HepG2 (cell line): ENCODE measurements around the gene METTL21C. TPM values are rescaled to one million over a fixed set of nuclear protein-coding genes. Genes with fewer than 3 reads are reported as not detected.

Source experiments
- ATAC-seq: fragments of 200-7000 bp; cut with Tn5 transposase; 3 replicates; pipeline ENCODE4 v1.9.1; 2020; ENCODE audit warnings: mild to moderate bottlenecking, moderate library complexity
- BruUV-seq: library from RNA; stranded (reverse); fragments of 400-500 nt; replicated peaks from 2 replicates; lab custom pipeline; 2021; lab: Mats Ljungman, UMichigan
- CTCF ChIA-PET: fragments of 300-600 bp; formaldehyde crosslinking; extraction: SDS; loops from one replicate; lab custom pipeline; 2021; ENCODE audit warnings: low total read pairs, inconsistent platforms, low intra/inter-chr PET ratio; lab: Yijun Ruan, JAX
- POLR2A ChIA-PET: fragments of 350-600 bp; sonication (Branson Sonifier 250); formaldehyde crosslinking; loops from one replicate; lab custom pipeline; 2020; ENCODE audit warnings: antibody characterized with exemption, inconsistent platforms; lab: Yijun Ruan, JAX
- DNase-seq: peaks from one replicate; pipeline ENCODE4 v3.0.0-alpha.2; 2015; ENCODE audit warnings: low spot score
- FAIRE-seq: peaks from 3 replicates; lab custom pipeline; 2011; peaks lifted over from hg19 to GRCh38; lab: Jason Lieb, UNC
- H2AFZ ChIP-seq: one replicate; pipeline ENCODE4 v1.6.1; 2011; ENCODE audit warnings: low read length, inconsistent platforms
- H3K27ac ChIP-seq: fragments of 300-600 bp; 3 replicates; pipeline ENCODE4 v1.8.0; 2011; ENCODE audit warnings: mixed run types, mild to moderate bottlenecking, mixed read lengths, low read length, inconsistent platforms; ENCODE audit not compliant: insufficient read depth; ENCODE audit errors: extremely low read length
- H3K27me3 ChIP-seq, 2 experiments: fragments of 200-600 bp in 1 of 2; 2 replicates in 1 of 2; 3 replicates in 1 of 2; pipeline versions ENCODE4 v1.6.0 to v1.8.0; 2011; ENCODE audit warnings: low read length in 2 of 2, mild to moderate bottlenecking in 2 of 2, moderate library complexity in 2 of 2, inconsistent platforms in 1 of 2; ENCODE audit not compliant: insufficient read depth in 2 of 2, control insufficient read depth in 1 of 2
- H3K36me3 ChIP-seq, 2 experiments: fragments of 200-600 bp in 1 of 2; replicated peaks in 1 of 2; 2 replicates in 1 of 2; 3 replicates in 1 of 2; pipeline versions ENCODE4 v1.5.1 to v1.8.0; 2011; ENCODE audit warnings: low read length in 2 of 2, inconsistent platforms in 1 of 2; ENCODE audit not compliant: insufficient read depth in 2 of 2, control insufficient read depth in 1 of 2
- H3K4me1 ChIP-seq: 2 replicates; pipeline ENCODE4 v1.5.1; 2012; ENCODE audit warnings: low read length, inconsistent platforms; ENCODE audit not compliant: insufficient read depth
- H3K4me2 ChIP-seq: 2 replicates; pipeline ENCODE4 v1.6.0; 2011; ENCODE audit warnings: low read depth, low read length, inconsistent platforms
- H3K4me3 ChIP-seq, 3 experiments: fragments of 200-600 bp in 1 of 3; sonication (generic), shearing (Covaris generic) in 1 of 3; replicated peaks in 1 of 3; 2 replicates each; pipeline ENCODE4 v1.5.1; 2011 to 2016; ENCODE audit warnings: low read length in 3 of 3, inconsistent platforms in 2 of 3, low read depth in 2 of 3, mild to moderate bottlenecking in 2 of 3, control low read depth in 1 of 3, mixed read lengths in 1 of 3; ENCODE audit not compliant: insufficient read depth in 1 of 3
- H3K79me2 ChIP-seq: one replicate; pipeline ENCODE4 v1.6.1; 2011; ENCODE audit warnings: low read length, inconsistent platforms; ENCODE audit not compliant: insufficient read depth
- H3K9ac ChIP-seq: 2 replicates; pipeline ENCODE4 v1.6.0; 2011; ENCODE audit warnings: mild to moderate bottlenecking, low read depth, low read length, inconsistent platforms; ENCODE audit not compliant: insufficient read depth
- H3K9me3 ChIP-seq: 2 replicates; pipeline ENCODE4 v1.5.1; 2012; ENCODE audit warnings: mild to moderate bottlenecking, low read length
- H4K20me1 ChIP-seq: 2 replicates; pipeline ENCODE4 v1.6.0; 2011; ENCODE audit warnings: inconsistent platforms, mild to moderate bottlenecking, low read length, moderate library complexity; ENCODE audit not compliant: insufficient read depth
- CAMTA2 ChIP-seq: sonication (generic); formaldehyde crosslinking; IDR thresholded peaks from 2 replicates; pipeline ENCODE4 v1.4.0; 2020; ENCODE audit warnings: mild to moderate bottlenecking, missing genetic modification reagents, borderline replicate concordance
- HDAC1 ChIP-seq: sonication (generic); formaldehyde crosslinking; IDR thresholded peaks from 2 replicates; pipeline ENCODE4 v1.5.1; 2020; ENCODE audit warnings: mild to moderate bottlenecking, missing genetic modification reagents
- ISX ChIP-seq: sonication (generic); formaldehyde crosslinking; conservative IDR thresholded peaks from 2 replicates; pipeline ENCODE4 v1.5.0; 2020; ENCODE audit warnings: missing genetic modification reagents
- NCOA5 ChIP-seq: sonication (generic); formaldehyde crosslinking; IDR thresholded peaks from 2 replicates; pipeline ENCODE4 v1.4.0; 2020; ENCODE audit warnings: missing genetic modification reagents
- PHF20 ChIP-seq: sonication (generic); formaldehyde crosslinking; IDR thresholded peaks from 2 replicates; pipeline ENCODE4 v1.5.0; 2020; ENCODE audit warnings: mild to moderate bottlenecking, missing genetic modification reagents
- SALL1 ChIP-seq: sonication (generic); formaldehyde crosslinking; IDR thresholded peaks from 2 replicates; pipeline ENCODE4 v1.8.0; 2022; ENCODE audit warnings: mild to moderate bottlenecking, missing genetic modification reagents
- SOX5 ChIP-seq: IDR thresholded peaks from 2 replicates; pipeline ENCODE4 v1.6.1; 2016; ENCODE audit warnings: borderline replicate concordance
- TARDBP ChIP-seq: sonication (generic); formaldehyde crosslinking; IDR thresholded peaks from 2 replicates; pipeline ENCODE4 v1.8.0; 2022; ENCODE audit warnings: mild to moderate bottlenecking, missing genetic modification reagents
- ZFP36L2 ChIP-seq: sonication (generic); formaldehyde crosslinking; IDR thresholded peaks from 2 replicates; pipeline ENCODE4 v1.4.0; 2020; ENCODE audit warnings: missing genetic modification reagents
- ZFP82 ChIP-seq: sonication (generic); formaldehyde crosslinking; IDR thresholded peaks from 2 replicates; pipeline ENCODE4 v1.5.1; 2020; ENCODE audit warnings: mild to moderate bottlenecking, missing genetic modification reagents, borderline replicate concordance
- ZNF337 ChIP-seq: sonication (generic); formaldehyde crosslinking; IDR thresholded peaks from 2 replicates; pipeline ENCODE4 v1.5.1; 2020; ENCODE audit warnings: missing genetic modification reagents, low read depth, mild to moderate bottlenecking, borderline replicate concordance
- WGBS: methylation state at CpG from one replicate; pipeline ENCODE4 v1.1.6; 2017; ENCODE audit warnings: low lambda C conversion rate; 5-methylcytosine and 5-hydroxymethylcytosine counted together
- in situ Hi-C: cut with HindIII; loops from 2 replicates; pipeline ENCODE4 v1.10.0; 2017; ENCODE audit warnings: low pct_unique_long_range_greater_than_20kb; ENCODE audit not compliant: extremely low pct_ligation_motif_present
- intact Hi-C: fragments of 100-400 bp; cut with micrococcal nuclease; formaldehyde crosslinking; loops from one replicate; pipeline ENCODE4 v1.10.0; 2022; ENCODE audit not compliant: unreplicated experiment
- polyA plus RNA-seq, 8 experiments: library from polyadenylated mRNA; depleted of rRNA in 3 of 8; stranded (reverse) in 7 of 8; unstranded in 1 of 8; fragments of >200 nt; fragmentation: Illumina TruSeq in 4 of 8; extraction: Trizol in 4 of 8; gene quantifications; 2 replicates each; pipeline versions ENCODE4 v1.2.1 to v1.2.3, GENCODE V29; 2011 to 2016; ENCODE audit warnings: low read depth in 4 of 8, missing spikeins in 1 of 8, mixed read lengths in 1 of 8; ENCODE audit not compliant: insufficient read depth in 1 of 8
- total RNA-seq, 5 experiments: library from RNA; depleted of rRNA; stranded (reverse); fragments of >200 nt; fragmentation: Illumina TruSeq; extraction: Trizol; gene quantifications; 2 replicates each; pipeline ENCODE4 v1.2.3, GENCODE V29; 2016; ENCODE audit warnings: low read depth in 1 of 5
- TF ChIP-seq, protein P1 (sequence below): sonication (generic); formaldehyde crosslinking; IDR thresholded peaks from 2 replicates; pipeline ENCODE4 v1.8.1; 2023; ENCODE audit warnings: mild to moderate bottlenecking, missing genetic modification reagents
- TF ChIP-seq, protein P2 (sequence below): fragments of 450-650 bp; IDR thresholded peaks from 2 replicates; pipeline ENCODE4 v1.6.1; 2017; ENCODE audit warnings: mild to moderate bottlenecking

Gene METTL21C
- total and polyA plus RNA-seq, 2 of the 13 experiments (the other 11 are each of a cell fraction or from before 2014, with no cell fraction given), result not detected

DNA sequence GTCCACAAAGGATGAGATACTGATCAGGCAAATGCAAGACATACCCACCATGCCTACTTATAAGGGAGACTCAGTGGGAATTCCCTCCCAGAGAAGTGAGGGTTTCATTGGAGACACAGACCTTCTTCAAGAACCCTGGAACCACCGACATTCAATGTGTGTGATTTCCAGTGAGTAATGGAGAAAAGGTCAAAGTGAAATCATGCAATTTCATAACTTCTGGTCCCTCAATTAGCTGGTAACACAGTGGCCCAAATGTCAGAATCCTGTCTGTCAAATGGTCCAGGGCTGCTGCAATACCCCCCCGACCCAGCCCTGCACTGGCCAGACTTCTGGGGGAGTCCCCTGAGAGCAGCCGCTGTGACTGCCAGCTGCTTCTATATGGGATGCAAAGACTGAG is 4.7 kb upstream of the METTL21C start:
- intact Hi-C loops, result no loop called here
- no peaks in the 10 kb centered on the region for H3K36me3 ChIP-seq
- ChIA-PET POLR2A (no interaction called here), CTCF (no interaction called here)
- in situ Hi-C loops, result no loop called here
- H3K27ac ChIP-seq, result no peak overlapping the region
- no peak overlapping the region for H3K4me2 ChIP-seq
- H4K20me1 ChIP-seq, result no peaks in the 10 kb centered on the region
- TF ChIP-seq TARDBP (CRISPR knock-in tag), result no peak
- TF ChIP-seq, protein P1, sequence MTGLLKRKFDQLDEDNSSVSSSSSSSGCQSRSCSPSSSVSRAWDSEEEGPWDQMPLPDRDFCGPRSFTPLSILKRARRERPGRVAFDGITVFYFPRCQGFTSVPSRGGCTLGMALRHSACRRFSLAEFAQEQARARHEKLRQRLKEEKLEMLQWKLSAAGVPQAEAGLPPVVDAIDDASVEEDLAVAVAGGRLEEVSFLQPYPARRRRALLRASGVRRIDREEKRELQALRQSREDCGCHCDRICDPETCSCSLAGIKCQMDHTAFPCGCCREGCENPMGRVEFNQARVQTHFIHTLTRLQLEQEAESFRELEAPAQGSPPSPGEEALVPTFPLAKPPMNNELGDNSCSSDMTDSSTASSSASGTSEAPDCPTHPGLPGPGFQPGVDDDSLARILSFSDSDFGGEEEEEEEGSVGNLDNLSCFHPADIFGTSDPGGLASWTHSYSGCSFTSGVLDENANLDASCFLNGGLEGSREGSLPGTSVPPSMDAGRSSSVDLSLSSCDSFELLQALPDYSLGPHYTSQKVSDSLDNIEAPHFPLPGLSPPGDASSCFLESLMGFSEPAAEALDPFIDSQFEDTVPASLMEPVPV (CRISPR knock-in tag), result no peak
- no peak for TF ChIP-seq ISX
- TF ChIP-seq CAMTA2 (CRISPR knock-in tag), result no peak
- no peak for TF ChIP-seq ZFP36L2 (CRISPR knock-in tag)
- TF ChIP-seq PHF20 (CRISPR knock-in tag), result no peak
- no peak for TF ChIP-seq SOX5
- TF ChIP-seq NCOA5, result no peak
- TF ChIP-seq, protein P2, sequence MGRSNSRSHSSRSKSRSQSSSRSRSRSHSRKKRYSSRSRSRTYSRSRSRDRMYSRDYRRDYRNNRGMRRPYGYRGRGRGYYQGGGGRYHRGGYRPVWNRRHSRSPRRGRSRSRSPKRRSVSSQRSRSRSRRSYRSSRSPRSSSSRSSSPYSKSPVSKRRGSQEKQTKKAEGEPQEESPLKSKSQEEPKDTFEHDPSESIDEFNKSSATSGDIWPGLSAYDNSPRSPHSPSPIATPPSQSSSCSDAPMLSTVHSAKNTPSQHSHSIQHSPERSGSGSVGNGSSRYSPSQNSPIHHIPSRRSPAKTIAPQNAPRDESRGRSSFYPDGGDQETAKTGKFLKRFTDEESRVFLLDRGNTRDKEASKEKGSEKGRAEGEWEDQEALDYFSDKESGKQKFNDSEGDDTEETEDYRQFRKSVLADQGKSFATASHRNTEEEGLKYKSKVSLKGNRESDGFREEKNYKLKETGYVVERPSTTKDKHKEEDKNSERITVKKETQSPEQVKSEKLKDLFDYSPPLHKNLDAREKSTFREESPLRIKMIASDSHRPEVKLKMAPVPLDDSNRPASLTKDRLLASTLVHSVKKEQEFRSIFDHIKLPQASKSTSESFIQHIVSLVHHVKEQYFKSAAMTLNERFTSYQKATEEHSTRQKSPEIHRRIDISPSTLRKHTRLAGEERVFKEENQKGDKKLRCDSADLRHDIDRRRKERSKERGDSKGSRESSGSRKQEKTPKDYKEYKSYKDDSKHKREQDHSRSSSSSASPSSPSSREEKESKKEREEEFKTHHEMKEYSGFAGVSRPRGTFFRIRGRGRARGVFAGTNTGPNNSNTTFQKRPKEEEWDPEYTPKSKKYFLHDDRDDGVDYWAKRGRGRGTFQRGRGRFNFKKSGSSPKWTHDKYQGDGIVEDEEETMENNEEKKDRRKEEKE, result no peak
- TF ChIP-seq ZFP82 (CRISPR knock-in tag), result no peak
- no peak for TF ChIP-seq SALL1
- no peak for TF ChIP-seq HDAC1
- no peak for TF ChIP-seq ZNF337
- 17% methylated on average over 1 of the region's 3 CpGs for WGBS
- no peak overlapping the region for H3K9ac ChIP-seq
- peaks cover 10% of the 10 kb centered on the region; the same call in 1 of the 2 replicates for H3K4me1 ChIP-seq
- peaks cover 8% of the 10 kb centered on the region; the same call in 1 of the 2 replicates for H3K9me3 ChIP-seq
- no peaks in the 10 kb centered on the region for H3K79me2 ChIP-seq
- no peak for FAIRE-seq
- BruUV-seq, result no TSS peak
- no peak for DNase-seq
- no peak overlapping the region for H2AFZ ChIP-seq
- ATAC-seq, result no peak
- H3K27me3 ChIP-seq, result peaks cover 0 to 10% of the 10 kb centered on the region in 2 experiments; a peak in 2 of 5 replicates
- H3K4me3 ChIP-seq, result no peak overlapping the region
